HepG2 (cell line): ENCODE measurements around the gene EPB41L1. TPM values are rescaled to one million over a fixed set of nuclear protein-coding genes. Genes with fewer than 3 reads are reported as not detected.

Experiments used
- GTF2F1 ChIP-seq: fragments of 150-350 bp; IDR thresholded peaks from 2 replicates; pipeline ENCODE4 v1.6.1; 2014; ENCODE audit warnings: low read length
- HMGXB3 ChIP-seq: sonication (generic); formaldehyde crosslinking; IDR thresholded peaks from 2 replicates; pipeline ENCODE4 v1.4.0; 2020; ENCODE audit warnings: missing genetic modification reagents, borderline replicate concordance
- HNF1B ChIP-seq: sonication (generic); formaldehyde crosslinking; IDR thresholded peaks from 2 replicates; pipeline ENCODE4 v1.5.1; 2020; ENCODE audit warnings: mild to moderate bottlenecking, moderate library complexity, missing genetic modification reagents
- KMT2A ChIP-seq: sonication (generic); formaldehyde crosslinking; IDR thresholded peaks from 2 replicates; pipeline ENCODE4 v1.4.0; 2020; ENCODE audit warnings: missing genetic modification reagents
- RNF2 ChIP-seq: fragments of 450-650 bp; conservative IDR thresholded peaks from 2 replicates; pipeline ENCODE4 v1.6.1; 2016; ENCODE audit warnings: low read depth
- SP140L ChIP-seq: sonication (generic); formaldehyde crosslinking; IDR thresholded peaks from 2 replicates; pipeline ENCODE4 v1.4.0; 2020; ENCODE audit warnings: missing genetic modification reagents, borderline replicate concordance
- TRAFD1 ChIP-seq: sonication (generic); formaldehyde crosslinking; IDR thresholded peaks from 2 replicates; pipeline ENCODE4 v1.5.1; 2020; ENCODE audit warnings: missing genetic modification reagents, mild to moderate bottlenecking, borderline replicate concordance
- WIZ ChIP-seq: sonication (generic); formaldehyde crosslinking; IDR thresholded peaks from 2 replicates; pipeline ENCODE4 v1.5.1; 2020; ENCODE audit warnings: mild to moderate bottlenecking, missing genetic modification reagents
- ZNF619 ChIP-seq: sonication (generic); formaldehyde crosslinking; IDR thresholded peaks from 2 replicates; pipeline ENCODE4 v1.4.0; 2020; ENCODE audit warnings: mild to moderate bottlenecking, missing genetic modification reagents
- ZNF720 ChIP-seq: sonication (generic); formaldehyde crosslinking; IDR thresholded peaks from 2 replicates; pipeline ENCODE4 v1.4.0; 2020; ENCODE audit warnings: missing genetic modification reagents
- ZNF768 ChIP-seq: sonication (generic); formaldehyde crosslinking; IDR thresholded peaks from 2 replicates; pipeline ENCODE4 v1.4.0; 2020; ENCODE audit warnings: missing genetic modification reagents
- polyA plus RNA-seq, 8 experiments: library from polyadenylated mRNA; depleted of rRNA in 3 of 8; stranded (reverse) in 7 of 8; unstranded in 1 of 8; fragments of >200 nt; fragmentation: Illumina TruSeq in 4 of 8; extraction: Trizol in 4 of 8; gene quantifications; 2 replicates each; pipeline versions ENCODE4 v1.2.1 to v1.2.3, GENCODE V29; 2011 to 2016; ENCODE audit warnings: low read depth in 4 of 8, missing spikeins in 1 of 8, mixed read lengths in 1 of 8; ENCODE audit not compliant: insufficient read depth in 1 of 8
- total RNA-seq, 5 experiments: library from RNA; depleted of rRNA; stranded (reverse); fragments of >200 nt; fragmentation: Illumina TruSeq; extraction: Trizol; gene quantifications; 2 replicates each; pipeline ENCODE4 v1.2.3, GENCODE V29; 2016; ENCODE audit warnings: low read depth in 1 of 5
- TF ChIP-seq, protein P1 (sequence below): sonication (generic); formaldehyde crosslinking; IDR thresholded peaks from 2 replicates; pipeline ENCODE4 v1.5.1; 2020; ENCODE audit warnings: missing genetic modification reagents, mild to moderate bottlenecking, borderline replicate concordance
- TF ChIP-seq, protein P2 (sequence below): sonication (generic); formaldehyde crosslinking; IDR thresholded peaks from 2 replicates; pipeline ENCODE4 v1.5.1; 2020; ENCODE audit warnings: mild to moderate bottlenecking, missing genetic modification reagents, moderate library complexity

Gene EPB41L1
- total and polyA plus RNA-seq, 2 of the 13 experiments (the other 11 are each of a cell fraction or from before 2014, with no cell fraction given), result 16.7 to 39.0 TPM

GRCh38 chr20:36199345-36200257 lies 45.1 kb downstream of the EPB41L1 start (continued):
- TF ChIP-seq, protein P1, sequence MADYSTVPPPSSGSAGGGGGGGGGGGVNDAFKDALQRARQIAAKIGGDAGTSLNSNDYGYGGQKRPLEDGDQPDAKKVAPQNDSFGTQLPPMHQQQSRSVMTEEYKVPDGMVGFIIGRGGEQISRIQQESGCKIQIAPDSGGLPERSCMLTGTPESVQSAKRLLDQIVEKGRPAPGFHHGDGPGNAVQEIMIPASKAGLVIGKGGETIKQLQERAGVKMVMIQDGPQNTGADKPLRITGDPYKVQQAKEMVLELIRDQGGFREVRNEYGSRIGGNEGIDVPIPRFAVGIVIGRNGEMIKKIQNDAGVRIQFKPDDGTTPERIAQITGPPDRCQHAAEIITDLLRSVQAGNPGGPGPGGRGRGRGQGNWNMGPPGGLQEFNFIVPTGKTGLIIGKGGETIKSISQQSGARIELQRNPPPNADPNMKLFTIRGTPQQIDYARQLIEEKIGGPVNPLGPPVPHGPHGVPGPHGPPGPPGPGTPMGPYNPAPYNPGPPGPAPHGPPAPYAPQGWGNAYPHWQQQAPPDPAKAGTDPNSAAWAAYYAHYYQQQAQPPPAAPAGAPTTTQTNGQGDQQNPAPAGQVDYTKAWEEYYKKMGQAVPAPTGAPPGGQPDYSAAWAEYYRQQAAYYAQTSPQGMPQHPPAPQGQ, result no peak
- TF ChIP-seq ZNF619 (CRISPR knock-in tag) (0 out of 2 replicates have a peak, but pooled peaks have one; percentile 81), GTF2F1 (no peak), KMT2A (CRISPR knock-in tag) (0 out of 2 replicates have a peak, but pooled peaks have one; percentile 19), WIZ (CRISPR knock-in tag) (peak; percentile 77; the same call in 1 of the 2 replicates), ZNF768 (0 out of 2 replicates have a peak, but pooled peaks have one; percentile 21), TRAFD1 (0 out of 2 replicates have a peak, but pooled peaks have one; percentile 78), HMGXB3 (CRISPR knock-in tag) (peak; percentile 71), SP140L (CRISPR knock-in tag) (peak; percentile 59; the same call in 1 of the 2 replicates), ZNF720 (0 out of 2 replicates have a peak, but pooled peaks have one; percentile 3), RNF2 (0 out of 2 replicates have a peak, but pooled peaks have one; percentile 27), HNF1B (CRISPR knock-in tag) (0 out of 2 replicates have a peak, but pooled peaks have one; percentile 48)
- TF ChIP-seq, protein P2, sequence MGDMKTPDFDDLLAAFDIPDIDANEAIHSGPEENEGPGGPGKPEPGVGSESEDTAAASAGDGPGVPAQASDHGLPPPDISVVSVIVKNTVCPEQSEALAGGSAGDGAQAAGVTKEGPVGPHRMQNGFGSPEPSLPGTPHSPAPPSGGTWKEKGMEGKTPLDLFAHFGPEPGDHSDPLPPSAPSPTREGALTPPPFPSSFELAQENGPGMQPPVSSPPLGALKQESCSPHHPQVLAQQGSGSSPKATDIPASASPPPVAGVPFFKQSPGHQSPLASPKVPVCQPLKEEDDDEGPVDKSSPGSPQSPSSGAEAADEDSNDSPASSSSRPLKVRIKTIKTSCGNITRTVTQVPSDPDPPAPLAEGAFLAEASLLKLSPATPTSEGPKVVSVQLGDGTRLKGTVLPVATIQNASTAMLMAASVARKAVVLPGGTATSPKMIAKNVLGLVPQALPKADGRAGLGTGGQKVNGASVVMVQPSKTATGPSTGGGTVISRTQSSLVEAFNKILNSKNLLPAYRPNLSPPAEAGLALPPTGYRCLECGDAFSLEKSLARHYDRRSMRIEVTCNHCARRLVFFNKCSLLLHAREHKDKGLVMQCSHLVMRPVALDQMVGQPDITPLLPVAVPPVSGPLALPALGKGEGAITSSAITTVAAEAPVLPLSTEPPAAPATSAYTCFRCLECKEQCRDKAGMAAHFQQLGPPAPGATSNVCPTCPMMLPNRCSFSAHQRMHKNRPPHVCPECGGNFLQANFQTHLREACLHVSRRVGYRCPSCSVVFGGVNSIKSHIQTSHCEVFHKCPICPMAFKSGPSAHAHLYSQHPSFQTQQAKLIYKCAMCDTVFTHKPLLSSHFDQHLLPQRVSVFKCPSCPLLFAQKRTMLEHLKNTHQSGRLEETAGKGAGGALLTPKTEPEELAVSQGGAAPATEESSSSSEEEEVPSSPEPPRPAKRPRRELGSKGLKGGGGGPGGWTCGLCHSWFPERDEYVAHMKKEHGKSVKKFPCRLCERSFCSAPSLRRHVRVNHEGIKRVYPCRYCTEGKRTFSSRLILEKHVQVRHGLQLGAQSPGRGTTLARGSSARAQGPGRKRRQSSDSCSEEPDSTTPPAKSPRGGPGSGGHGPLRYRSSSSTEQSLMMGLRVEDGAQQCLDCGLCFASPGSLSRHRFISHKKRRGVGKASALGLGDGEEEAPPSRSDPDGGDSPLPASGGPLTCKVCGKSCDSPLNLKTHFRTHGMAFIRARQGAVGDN (CRISPR knock-in tag), result peak; percentile 52
